Right lobe of liver (tissue), 6 donors: Measurements from ENCODE around the gene NF1. TPM values are rescaled to one million over a fixed set of nuclear protein-coding genes. Genes with fewer than 3 reads are reported as not detected.
A peak's percentile ranks its signal among the peaks of the same experiment; 100 is the strongest.

Experiments used
- ATAC-seq, 4 donors: fragments of 200-7000 bp; cut with Tn5 transposase; one replicate each; pipeline ENCODE4 v1.9.1; 2020; ENCODE audit warnings: mild to moderate bottlenecking in 4 of 4, moderate library complexity in 4 of 4
- DNase-seq, 3 donors: peaks; one replicate each; pipeline ENCODE4 v3.0.0-alpha.2; 2020
- H3K27ac ChIP-seq, 3 donors: fragments of 200-600 bp; one replicate each; pipeline ENCODE4 v1.8.0; 2022
- H3K27me3 ChIP-seq, 2 donors: fragments of 200-600 bp; one replicate each; pipeline ENCODE4 v1.8.0; 2022
- H3K36me3 ChIP-seq, 4 donors: fragments of 200-600 bp; sonication (generic) in 1 of 4; one replicate each; pipeline versions ENCODE4 v1.5.1 to v1.8.0; 2017 to 2022; ENCODE audit warnings: control low read depth in 1 of 4
- H3K4me1 ChIP-seq, 4 donors: fragments of 200-600 bp; sonication (generic) in 1 of 4; one replicate each; pipeline versions ENCODE4 v1.5.1 to v1.8.0; 2017 to 2022; ENCODE audit warnings: control low read depth in 1 of 4
- H3K4me3 ChIP-seq, 3 donors: fragments of 200-600 bp; one replicate each; pipeline ENCODE4 v1.8.0; 2022
- H3K9me3 ChIP-seq, 4 donors: fragments of 200-600 bp; sonication (generic) in 1 of 4; one replicate each; pipeline versions ENCODE4 v1.5.1 to v1.8.0; 2017 to 2022; ENCODE audit warnings: control low read depth in 1 of 4
- CTCF ChIP-seq, 4 donors: fragments of 200-600 bp in 3 of 4; fragments of 450-650 bp in 1 of 4; IDR thresholded peaks; one replicate each; pipeline versions ENCODE4 v1.5.1 to v1.8.0; 2016 to 2022; ENCODE audit warnings: antibody characterized with exemption in 4 of 4, mild to moderate bottlenecking in 2 of 4
- POLR2A ChIP-seq: fragments of 450-650 bp; IDR thresholded peaks from one replicate; pipeline ENCODE4 v1.6.1; 2017; ENCODE audit warnings: antibody characterized with exemption, mild to moderate bottlenecking
- WGBS: methylation state at CpG from one replicate; pipeline ENCODE4 v1.1.6; 2018; ENCODE audit warnings: low coverage, low lambda C conversion rate; ENCODE audit not compliant: insufficient coverage; ENCODE audit errors: missing lambda C conversion rate; 5-methylcytosine and 5-hydroxymethylcytosine counted together
- intact Hi-C, 2 donors: fragments of 100-400 bp; cut with DNase I; formaldehyde crosslinking; loops; one replicate each; pipeline versions ENCODE4 v1.11.2 to v1.14.1; 2022
- total RNA-seq, 6 experiments: library from RNA; depleted of rRNA in 2 of 6; stranded (reverse); fragments of >200 nt in 2 of 6; fragmentation: NEBNext Ultra II Directional in 3 of 6; extraction: Animal tissue kit (Norgen Biotek cat#: 25700) in 3 of 6; gene quantifications; one replicate each; pipeline versions ENCODE4 v1.1.0 to v1.2.4, GENCODE V29; 2016 to 2023
- donor health status: DM: no; HTN: yes; CAD: no.
- donor health status: DM: no; HTN: no; CAD: no.
- donor health status: DM: no; HTN: no; CAD: no.
- donor health status: DM: no; HTN: yes; CAD: no.
- donor health status: DM: no; HTN: yes; CAD: no.

Gene NF1
- total RNA-seq, 6 experiments from 2014 or later: 26.6 to 35.3 (median 30.0) TPM

- Histone ChIP-seq H3K4me3 (no peak overlapping the region), H3K9me3 (no peaks in the 10 kb centered on the region), H3K27ac (no peak overlapping the region), H3K27me3 (no peaks in the 10 kb centered on the region), H3K36me3 (no peaks in the 10 kb centered on the region), H3K4me1 (no peaks in the 10 kb centered on the region)
- 80% methylated on average over 6 of the region's 11 CpGs for WGBS
- peak in 1 of 3 donors; percentile 17 for DNase-seq
- intact Hi-C loops: no loop called here
- ATAC-seq: no peak
- TF ChIP-seq CTCF (IDR thresholded peaks at IDR 0.05) (no peak), POLR2A (no peak)
Observed at GRCh38 chr17:31401456-31402254, 306.9 kb downstream of the NF1 start.

- Histone ChIP-seq H3K9me3 (no peaks in the 10 kb centered on the region), H3K4me3 (no peak overlapping the region), H3K27ac (no peak overlapping the region), H3K27me3 (no peaks in the 10 kb centered on the region), H3K36me3 (no peaks in the 10 kb centered on the region), H3K4me1 (no peaks in the 10 kb centered on the region)
- no peak for ATAC-seq
- DNase-seq: peak in 1 of 3 donors; percentile 39
- TF ChIP-seq POLR2A (no peak), CTCF (IDR thresholded peaks at IDR 0.05) (no peak)
- intact Hi-C loops: no loop called here
- WGBS: 78% methylated on average over 13 of the region's 19 CpGs
Observed at GRCh38 chr17:31404028-31404949, 309.5 kb downstream of the NF1 start.

GRCh38 chr17:31405890-31406371, 311.2 kb downstream of the NF1 start:
- ATAC-seq: peak in 3 of 4 donors; percentile 18 to 41 (median 24)
- no peak overlapping the region for H3K4me3 ChIP-seq
- intact Hi-C loops: no loop called here
- no peak for TF ChIP-seq POLR2A
- TF ChIP-seq CTCF (IDR thresholded peaks at IDR 0.05): no peak
- no peaks in the 10 kb centered on the region for H3K36me3 ChIP-seq
- H3K9me3 ChIP-seq: no peaks in the 10 kb centered on the region
- DNase-seq: peak in 1 of 3 donors; percentile 42
- WGBS: 49% methylated on average over 4 of the region's 5 CpGs
- no peak overlapping the region for H3K27ac ChIP-seq
- H3K4me1 ChIP-seq: no peaks in the 10 kb centered on the region
- H3K27me3 ChIP-seq: no peaks in the 10 kb centered on the region

GRCh38 chr17:31408586-31408985, 313.8 kb downstream of the NF1 start:
- TF ChIP-seq CTCF (IDR thresholded peaks at IDR 0.05): no peak
- no peak for TF ChIP-seq POLR2A
- Histone ChIP-seq H3K4me3 (no peak overlapping the region), H3K27ac (no peak overlapping the region), H3K9me3 (no peaks in the 10 kb centered on the region), H3K4me1 (no peaks in the 10 kb centered on the region), H3K36me3 (no peaks in the 10 kb centered on the region), H3K27me3 (no peaks in the 10 kb centered on the region)
- WGBS: 74% methylated on average over 4 of the region's 4 CpGs
- intact Hi-C loops: no loop called here
- ATAC-seq (no peak), DNase-seq (no peak)
